Immature natural killer cell (primary cell): Measurements from ENCODE around the gene ZNF79. TPM values are rescaled to one million over a fixed set of nuclear protein-coding genes. Genes with fewer than 3 reads are reported as not detected.

Source experiments
- DNase-seq, 3 donors: peaks; one replicate each; pipeline ENCODE4 v3.0.0; 2022; ENCODE audit warnings: mixed read lengths in 1 of 3
- H3K27ac Mint-ChIP-seq, 6 donors: one replicate each; pipeline ENCODE4 v1.8.0; 2020; ENCODE audit warnings: mixed read lengths in 6 of 6, mild to moderate bottlenecking in 5 of 6, inconsistent platforms in 4 of 6, moderate library complexity in 3 of 6
- H3K27me3 Mint-ChIP-seq, 3 donors: one replicate each; pipeline ENCODE4 v1.8.0; 2020 to 2021; ENCODE audit warnings: low read depth in 3 of 3, mild to moderate bottlenecking in 3 of 3, mixed read lengths in 3 of 3, moderate library complexity in 3 of 3, inconsistent platforms in 1 of 3
- H3K36me3 Mint-ChIP-seq, 3 donors: one replicate each; pipeline ENCODE4 v1.8.0; 2020; ENCODE audit warnings: mixed read lengths in 3 of 3, inconsistent platforms in 2 of 3, mild to moderate bottlenecking in 2 of 3
- H3K4me1 Mint-ChIP-seq, 2 donors: one replicate each; pipeline ENCODE4 v1.8.0; 2020; ENCODE audit warnings: inconsistent platforms in 2 of 2, mild to moderate bottlenecking in 2 of 2, mixed read lengths in 2 of 2, moderate library complexity in 1 of 2
- H3K4me3 Mint-ChIP-seq, 5 donors: one replicate each; pipeline ENCODE4 v1.8.0; 2020; ENCODE audit warnings: mild to moderate bottlenecking in 5 of 5, mixed read lengths in 5 of 5, inconsistent platforms in 3 of 5, moderate library complexity in 3 of 5
- H3K9me3 Mint-ChIP-seq, 6 donors: one replicate each; pipeline ENCODE4 v1.8.0; 2020; ENCODE audit warnings: mild to moderate bottlenecking in 6 of 6, mixed read lengths in 6 of 6, inconsistent platforms in 4 of 6, moderate library complexity in 3 of 6
- polyA plus RNA-seq, 3 donors: library from polyadenylated mRNA; unstranded; fragments of 300-500 nt; fragmentation: Illumina TruSeq; gene quantifications; one replicate each; pipeline ENCODE4 v1.2.3, GENCODE V29; 2021

The ZNF79 gene
- polyA plus RNA-seq, 3 donors from 2014 or later = 4.0 to 10.9 (median 5.1) TPM

DNA sequence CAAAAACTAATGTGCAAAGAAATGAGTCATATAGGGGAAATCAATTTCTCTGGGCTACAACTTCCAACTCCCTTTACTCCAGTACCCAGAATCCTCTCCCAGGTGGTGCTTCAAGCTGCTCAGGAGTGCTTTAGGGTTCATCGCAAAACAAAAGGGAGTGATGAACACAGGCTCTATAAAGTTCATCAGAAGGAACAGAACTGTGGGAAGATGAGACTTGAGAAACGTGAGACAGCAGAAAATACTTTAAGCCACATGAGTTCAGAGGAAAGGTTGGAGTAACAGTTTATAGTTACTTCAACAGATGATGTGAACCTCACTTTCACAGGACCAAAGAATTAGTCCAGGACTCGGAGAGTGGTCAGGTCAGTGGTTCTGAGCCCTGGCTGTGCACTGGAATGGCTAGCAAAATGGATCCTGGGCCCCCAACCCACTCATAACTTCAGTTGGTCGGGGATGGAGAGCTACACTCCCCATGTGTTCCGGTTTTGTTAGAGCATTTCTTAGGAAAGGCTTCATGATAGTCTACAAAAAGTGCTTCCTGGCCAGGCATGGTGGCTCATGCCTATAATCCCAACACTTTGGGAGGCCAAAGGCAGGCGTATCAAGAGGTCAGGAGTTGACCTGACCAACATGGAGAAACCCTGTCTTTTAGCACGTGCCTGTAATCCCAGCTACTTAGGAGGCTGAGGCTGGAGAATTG is 22.7 kb downstream of the ZNF79 start:
- H3K27ac Mint-ChIP-seq = peak overlapping the region in 4 of 6 donors; percentile 40 to 94 (median 75)
- DNase-seq = no peak
- H3K4me3 Mint-ChIP-seq = no peak overlapping the region
- H3K4me1 Mint-ChIP-seq = peaks cover 36 to 44% of the 10 kb centered on the region in 2 donors
- H3K36me3 Mint-ChIP-seq = peaks cover 11 to 47% (median 14%) of the 10 kb centered on the region in 3 donors
- H3K27me3 Mint-ChIP-seq = peaks cover 13 to 15% (median 13%) of the 10 kb centered on the region in 3 donors
- no peaks in the 10 kb centered on the region for H3K9me3 Mint-ChIP-seq

DNA sequence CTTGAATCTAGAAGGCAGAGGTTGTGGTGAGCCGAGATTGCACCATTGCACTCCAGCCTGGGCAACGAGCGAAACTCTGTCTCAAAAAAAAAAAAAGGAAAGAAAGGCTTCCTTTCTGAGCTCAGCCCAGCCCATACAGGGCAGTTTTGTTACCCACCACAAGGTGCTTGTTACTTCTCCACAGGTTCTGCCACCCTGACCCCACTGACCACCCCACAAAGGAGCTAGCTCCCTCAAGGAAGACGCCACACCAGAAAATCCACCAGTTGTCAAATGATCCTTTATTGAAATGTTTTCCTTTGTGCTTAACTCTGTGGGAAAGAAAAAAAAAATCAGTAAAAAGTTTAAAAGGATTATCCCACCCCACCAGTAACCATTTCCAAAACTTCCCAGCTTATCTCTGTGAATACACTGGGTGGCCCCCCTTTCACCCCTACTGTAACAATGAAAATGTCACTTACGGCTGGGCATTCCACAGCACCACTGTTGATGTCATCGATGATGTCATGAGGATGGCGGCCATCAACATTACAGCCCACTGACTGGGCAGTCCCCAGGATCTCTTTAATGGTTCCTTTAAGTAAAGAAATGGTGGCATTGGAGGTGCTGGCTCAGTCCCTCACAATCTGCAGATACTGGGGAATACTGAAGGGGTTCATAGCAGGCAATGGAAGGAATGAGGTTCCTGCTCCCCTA is 23.4 kb downstream of the ZNF79 start:
- H3K27me3 Mint-ChIP-seq = peaks cover 13 to 15% (median 13%) of the 10 kb centered on the region in 3 donors
- H3K27ac Mint-ChIP-seq = peak overlapping the region; percentile 46 to 94 (median 80)
- H3K36me3 Mint-ChIP-seq = peaks cover 11 to 47% (median 14%) of the 10 kb centered on the region in 3 donors
- H3K4me1 Mint-ChIP-seq = peaks cover 41 to 49% of the 10 kb centered on the region in 2 donors
- no peak overlapping the region for H3K4me3 Mint-ChIP-seq
- no peaks in the 10 kb centered on the region for H3K9me3 Mint-ChIP-seq
- no peak for DNase-seq

DNA sequence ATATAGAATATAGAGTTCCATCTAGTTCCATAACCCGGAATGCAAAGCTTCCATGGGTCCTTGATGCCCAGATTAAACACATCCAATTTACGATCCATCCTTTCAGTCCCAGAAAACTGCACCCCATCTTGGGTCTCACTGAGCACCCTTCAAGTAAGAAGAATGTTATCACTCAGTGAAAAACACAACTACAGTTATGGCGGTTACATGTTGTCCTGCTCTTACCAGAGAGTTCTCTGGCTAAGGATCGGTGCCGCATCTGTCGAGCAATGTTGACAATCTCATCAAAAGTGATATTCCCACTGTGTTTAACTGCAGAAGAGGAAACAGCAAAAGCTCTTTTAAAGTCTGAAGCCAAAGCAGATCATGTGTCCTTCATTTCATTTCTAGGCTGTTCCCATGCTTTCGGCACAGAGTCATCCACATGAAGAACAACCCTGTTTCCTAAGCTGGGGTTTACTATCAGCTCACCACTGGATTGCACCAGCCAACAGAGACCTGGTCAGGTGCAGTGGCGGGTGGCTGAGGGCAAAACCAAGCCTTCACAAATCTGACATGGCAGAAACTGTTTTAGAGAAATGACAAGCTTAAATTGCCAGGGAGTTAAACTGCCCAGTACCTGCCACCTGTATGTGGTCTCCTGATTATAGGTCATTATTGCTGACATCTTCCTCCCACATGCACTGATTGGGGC is 24.1 kb downstream of the ZNF79 start:
- H3K4me1 Mint-ChIP-seq = peaks cover 43 to 51% of the 10 kb centered on the region in 2 donors
- H3K27ac Mint-ChIP-seq = peak overlapping the region; percentile 71 to 96 (median 90)

GRCh38 chr9:127449332-127449966 is 25.3 kb downstream of the ZNF79 start:
- Mint-ChIP-seq H3K27ac (peak overlapping the region; percentile 90 to 97 (median 94)), H3K4me3 (peak overlapping the region; percentile 92 to 96 (median 96)), H3K36me3 (peaks cover 5 to 47% (median 11%) of the 10 kb centered on the region in 3 donors), H3K9me3 (no peaks in the 10 kb centered on the region), H3K4me1 (peaks cover 48 to 51% of the 10 kb centered on the region in 2 donors), H3K27me3 (peaks cover 13 to 15% (median 13%) of the 10 kb centered on the region in 3 donors)
- no peak for DNase-seq

More for the DNA sequence above, 24.1 kb downstream of the ZNF79 start:
- peaks cover 11 to 47% (median 14%) of the 10 kb centered on the region in 3 donors for H3K36me3 Mint-ChIP-seq
- H3K27me3 Mint-ChIP-seq = peaks cover 13 to 15% (median 13%) of the 10 kb centered on the region in 3 donors
- peak overlapping the region in 3 of 5 donors; percentile 47 to 63 (median 55) for H3K4me3 Mint-ChIP-seq
- no peaks in the 10 kb centered on the region for H3K9me3 Mint-ChIP-seq
- no peak for DNase-seq

DNA sequence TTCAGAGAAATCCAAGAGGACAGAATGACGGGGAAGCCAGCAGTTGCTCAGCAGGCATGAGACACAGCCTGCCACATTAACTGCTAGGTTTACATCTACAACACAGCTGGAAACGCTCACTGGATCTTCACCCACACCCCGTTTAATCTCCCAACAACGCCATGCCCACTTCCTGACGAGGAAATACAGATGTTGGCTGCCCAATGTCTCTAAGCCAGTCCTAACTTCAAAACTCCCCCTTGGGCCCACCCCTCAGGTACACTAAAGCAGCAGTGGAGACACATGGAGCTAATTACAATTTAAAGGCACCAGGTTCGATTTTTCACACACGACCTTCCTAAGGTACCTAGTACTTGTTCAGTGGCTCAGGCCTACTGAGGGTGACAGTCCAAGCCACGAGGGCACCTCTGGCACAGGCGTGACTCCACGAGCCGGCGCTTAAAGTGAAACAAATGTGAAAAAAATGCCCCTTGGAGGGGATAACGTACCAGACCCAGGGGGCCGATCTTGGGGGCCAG is 26.1 kb downstream of the ZNF79 start:
- peak overlapping the region; percentile 92 to 96 (median 96) for H3K4me3 Mint-ChIP-seq
- peak overlapping the region; percentile 90 to 97 (median 94) for H3K27ac Mint-ChIP-seq
- DNase-seq = no peak
- H3K9me3 Mint-ChIP-seq = no peaks in the 10 kb centered on the region
- peaks cover 0 to 38% (median 11%) of the 10 kb centered on the region in 3 donors for H3K36me3 Mint-ChIP-seq
- H3K27me3 Mint-ChIP-seq = peaks cover 13 to 15% (median 13%) of the 10 kb centered on the region in 3 donors
- peaks cover 48 to 51% of the 10 kb centered on the region in 2 donors for H3K4me1 Mint-ChIP-seq

DNA sequence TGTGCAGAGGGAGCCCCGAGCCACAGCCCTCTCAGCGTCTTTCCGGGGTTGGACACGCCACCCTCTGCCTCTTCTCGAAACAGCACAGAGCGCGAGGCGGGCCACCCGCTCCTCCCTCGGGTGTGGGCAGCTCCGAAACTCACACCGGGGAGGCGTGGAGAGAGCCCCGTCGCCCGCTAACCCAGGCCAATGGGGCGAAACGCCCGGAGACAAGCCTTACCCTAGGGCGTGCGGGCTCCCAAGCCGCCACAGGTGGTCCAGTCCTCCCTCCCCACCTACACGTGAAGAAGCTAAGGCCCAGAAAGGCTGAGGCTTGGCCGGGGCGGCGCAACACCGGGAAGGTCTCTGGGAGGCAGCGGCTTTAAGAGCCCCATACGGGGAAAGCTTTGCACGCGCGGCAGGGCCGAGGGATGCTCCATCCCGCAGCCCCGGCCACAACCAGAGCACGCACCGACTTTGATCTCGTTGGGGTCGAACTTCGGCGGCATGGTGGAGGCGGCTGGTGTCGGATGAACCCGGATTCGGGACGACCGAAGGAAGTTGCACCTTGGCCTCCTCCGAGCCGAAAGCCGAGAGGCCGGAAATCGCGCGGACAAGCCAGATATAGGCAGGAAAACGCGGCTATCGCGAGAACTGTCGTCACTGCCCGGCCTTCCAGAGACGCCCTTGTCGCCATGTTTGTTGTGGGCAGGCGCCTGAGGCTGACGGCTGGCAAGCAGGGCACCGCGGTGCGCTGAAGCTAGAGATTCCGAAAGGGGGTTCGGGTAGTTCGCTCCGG is 26.8 kb downstream of the ZNF79 start, which contains the start of the genes LRSAM1 and RPL12:
LRSAM1 (plus strand) TSS at position 681 of the 778 bp plus-strand sequence. CDS start 3,018 bp downstream, outside the sequence.
RPL12 (minus strand) TSS at position 577 of the 778 bp plus-strand sequence; CDS start at position 488, 89 bp downstream.
- Mint-ChIP-seq H3K9me3 (no peaks in the 10 kb centered on the region), H3K27ac (peak within 1 kb of the TSS; percentile 90 to 97 (median 94)), H3K27me3 (peaks cover 11 to 15% (median 13%) of the 10 kb centered on the region in 3 donors), H3K36me3 (peaks cover 5 to 39% (median 17%) of the 10 kb centered on the region in 3 donors), H3K4me3 (peak within 1 kb of the TSS; percentile 92 to 96 (median 96)), H3K4me1 (peaks cover 50 to 51% of the 10 kb centered on the region in 2 donors)
- peak; percentile 98 for DNase-seq

DNA sequence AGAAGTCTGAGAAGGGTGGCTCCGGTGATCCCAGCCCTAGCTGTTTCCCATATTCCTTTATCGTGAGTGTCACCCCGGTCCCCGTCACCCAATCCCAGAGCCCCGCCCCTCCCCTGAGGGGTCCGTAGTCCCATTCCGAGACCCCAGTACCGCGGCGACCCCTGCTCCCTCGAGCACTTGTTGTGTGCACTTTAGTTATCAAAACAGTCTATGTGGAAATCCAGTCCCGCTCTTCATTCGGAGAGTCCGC is 27.4 kb downstream of the ZNF79 start:
- peaks cover 46 to 50% of the 10 kb centered on the region in 2 donors for H3K4me1 Mint-ChIP-seq

GRCh38 chr9:127451858-127452656 is 27.9 kb downstream of the ZNF79 start:
- Mint-ChIP-seq H3K27ac (peak overlapping the region; percentile 90 to 97 (median 94)), H3K9me3 (no peaks in the 10 kb centered on the region), H3K27me3 (peaks cover 11 to 14% (median 13%) of the 10 kb centered on the region in 3 donors), H3K4me3 (peak overlapping the region; percentile 92 to 96 (median 96)), H3K36me3 (peaks cover 8 to 30% (median 17%) of the 10 kb centered on the region in 3 donors), H3K4me1 (peaks cover 43 to 50% of the 10 kb centered on the region in 2 donors)
- peak in 1 of 3 donors; percentile 17 for DNase-seq

More for the DNA sequence above, 27.4 kb downstream of the ZNF79 start:
- Mint-ChIP-seq H3K36me3 (peaks cover 5 to 34% (median 17%) of the 10 kb centered on the region in 3 donors), H3K4me3 (peak overlapping the region; percentile 92 to 96 (median 96)), H3K27me3 (peaks cover 11 to 14% (median 13%) of the 10 kb centered on the region in 3 donors), H3K27ac (peak overlapping the region; percentile 90 to 97 (median 94)), H3K9me3 (no peaks in the 10 kb centered on the region)
- DNase-seq = no peak

DNA sequence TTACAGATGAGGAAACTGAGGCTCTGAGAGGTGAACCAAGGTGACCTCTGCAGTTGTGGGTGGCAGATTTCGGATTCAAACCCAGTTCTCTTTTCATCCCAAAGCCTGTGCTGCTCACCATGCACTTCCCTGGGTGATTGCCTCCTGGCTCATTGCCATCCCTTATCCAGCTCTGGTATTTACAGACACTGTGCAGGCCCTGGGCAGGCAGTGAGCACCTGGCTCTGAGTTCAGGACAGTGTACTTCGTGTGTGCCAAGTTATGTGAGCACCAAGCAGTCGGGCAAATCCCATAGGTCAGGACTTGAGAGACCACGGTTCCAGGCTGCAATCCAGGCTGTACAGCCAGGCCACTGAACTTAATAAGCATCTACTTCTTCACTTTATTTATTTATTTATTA is 28.5 kb downstream of the ZNF79 start:
- peaks cover 39 to 51% of the 10 kb centered on the region in 2 donors for H3K4me1 Mint-ChIP-seq
- H3K27ac Mint-ChIP-seq = peak overlapping the region in 4 of 6 donors; percentile 66 to 91 (median 80)
- no peak for DNase-seq
- peaks cover 8 to 29% (median 13%) of the 10 kb centered on the region in 3 donors for H3K36me3 Mint-ChIP-seq
- no peaks in the 10 kb centered on the region for H3K9me3 Mint-ChIP-seq
- peak overlapping the region; percentile 92 to 96 (median 96) for H3K4me3 Mint-ChIP-seq
- peaks cover 11 to 13% (median 13%) of the 10 kb centered on the region in 3 donors for H3K27me3 Mint-ChIP-seq

- Mint-ChIP-seq H3K4me3 (no peak overlapping the region), H3K27ac (peak overlapping the region in 1 of 6 donors; percentile 34), H3K9me3 (no peaks in the 10 kb centered on the region), H3K27me3 (peaks cover 8 to 10% (median 8%) of the 10 kb centered on the region in 3 donors), H3K4me1 (peaks cover 12 to 26% of the 10 kb centered on the region in 2 donors), H3K36me3 (peaks cover 6 to 12% (median 8%) of the 10 kb centered on the region in 3 donors)
- DNase-seq = peak in 1 of 3 donors; percentile 25
These were observed 31.3 kb downstream of the ZNF79 start for GRCh38 chr9:127455324-127455992.
